ENCODE data around the gene NAT14.
"Not testable (repeated sequence)": the region's sequence is repeated elsewhere in the genome, so short reads cannot be mapped to it uniquely, and the experiment has no call there.

NAT14 gene, protein sequence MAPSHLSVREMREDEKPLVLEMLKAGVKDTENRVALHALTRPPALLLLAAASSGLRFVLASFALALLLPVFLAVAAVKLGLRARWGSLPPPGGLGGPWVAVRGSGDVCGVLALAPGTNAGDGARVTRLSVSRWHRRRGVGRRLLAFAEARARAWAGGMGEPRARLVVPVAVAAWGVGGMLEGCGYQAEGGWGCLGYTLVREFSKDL

DNA sequence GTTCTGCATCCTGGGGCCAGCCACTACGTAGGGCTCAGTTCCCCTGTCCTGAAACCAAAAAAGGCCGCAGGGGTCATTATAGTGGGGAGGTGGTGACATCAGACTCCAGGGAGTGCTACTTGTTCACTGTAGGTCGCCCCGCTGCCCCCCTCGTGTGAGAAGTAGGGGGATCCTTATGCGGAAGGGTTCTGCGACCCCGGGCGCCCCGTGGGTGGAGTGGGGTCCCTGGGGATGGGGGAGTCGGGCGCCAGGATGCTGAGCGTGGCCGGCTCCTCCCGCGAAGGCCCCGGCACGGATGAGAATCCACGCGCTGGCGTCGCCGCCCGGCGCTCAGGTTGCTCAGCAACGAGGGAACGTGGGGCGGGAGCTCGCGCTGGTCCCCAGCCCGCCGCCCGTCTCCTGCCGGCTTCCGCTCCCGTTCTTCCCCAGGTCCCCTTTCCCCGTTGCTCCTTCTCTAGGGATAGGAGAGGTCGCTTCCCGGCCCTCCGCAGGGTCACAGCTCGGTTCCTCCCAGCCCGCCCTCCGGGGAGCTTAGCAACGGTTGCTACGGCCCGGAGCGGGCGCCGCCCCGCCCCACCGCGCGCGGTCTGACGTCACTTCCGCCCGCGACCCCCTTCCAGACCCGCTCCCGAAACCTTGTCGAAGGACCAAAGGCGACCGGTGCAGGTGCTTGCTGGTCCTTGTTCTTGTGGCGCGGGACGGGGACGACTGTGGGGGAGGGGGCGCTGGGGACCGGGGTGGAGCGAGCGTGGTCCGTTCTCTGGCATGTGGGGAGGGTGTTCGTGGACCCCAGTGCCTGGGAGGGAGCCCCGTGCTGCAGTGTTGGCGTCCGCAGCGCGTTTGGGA lies at the start of gene NAT14:
NAT14 (plus strand) TSS at position 596 of the 846 bp plus-strand sequence. CDS start 521 bp downstream, outside the sequence.
- no peak for DNase-seq (ENCODE audit: low read depth, low spot score)
- H3K27ac ChIP-seq: peak within 1 kb of the TSS; percentile 38

DNA sequence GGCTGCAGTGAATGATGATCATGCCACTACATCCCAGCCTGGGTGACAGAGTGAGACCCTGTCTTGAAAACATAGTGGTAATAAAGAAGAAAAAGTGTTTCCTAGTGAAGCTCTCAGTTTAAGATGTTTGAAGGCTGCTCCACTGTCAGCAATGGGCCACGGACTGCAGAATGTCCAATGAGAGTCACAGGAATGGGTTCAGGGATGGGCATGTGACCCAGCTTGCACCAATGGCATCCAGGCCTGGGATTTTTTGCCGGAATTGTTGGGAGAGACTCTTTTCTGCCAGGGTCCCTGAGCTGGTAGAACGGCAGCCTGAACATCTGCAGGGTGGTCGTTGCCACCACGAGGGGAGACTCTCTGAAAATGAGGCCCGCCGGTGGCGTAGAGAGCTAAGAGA lies 48.1 kb upstream of the NAT14 start:
- H3K27ac ChIP-seq: no peak overlapping the region
- DNase-seq (ENCODE audit: low read depth, low spot score): no peak

DNA sequence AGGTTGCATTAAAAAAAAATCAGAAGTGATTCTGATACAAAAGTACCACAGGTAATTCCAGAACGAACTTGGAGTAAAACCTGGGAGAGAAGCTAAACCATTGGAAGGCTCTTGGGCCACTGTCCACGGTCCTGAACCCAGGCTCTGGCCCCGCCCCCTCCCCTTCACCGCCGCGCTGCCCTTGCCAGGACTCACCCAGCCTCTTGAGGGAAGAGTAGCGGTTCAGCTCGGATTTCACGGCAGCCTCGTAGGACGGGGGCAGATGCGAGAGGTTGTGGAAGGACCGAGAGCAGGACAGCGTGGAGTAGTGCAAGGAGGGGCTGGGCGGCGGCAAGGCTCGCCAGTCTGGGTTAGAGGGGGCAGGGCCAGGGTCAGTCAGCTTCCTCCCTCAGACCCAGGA lies 47.6 kb upstream of the NAT14 start:
- H3K27ac ChIP-seq: no peak overlapping the region
- DNase-seq (ENCODE audit: low read depth, low spot score): no peak

DNA sequence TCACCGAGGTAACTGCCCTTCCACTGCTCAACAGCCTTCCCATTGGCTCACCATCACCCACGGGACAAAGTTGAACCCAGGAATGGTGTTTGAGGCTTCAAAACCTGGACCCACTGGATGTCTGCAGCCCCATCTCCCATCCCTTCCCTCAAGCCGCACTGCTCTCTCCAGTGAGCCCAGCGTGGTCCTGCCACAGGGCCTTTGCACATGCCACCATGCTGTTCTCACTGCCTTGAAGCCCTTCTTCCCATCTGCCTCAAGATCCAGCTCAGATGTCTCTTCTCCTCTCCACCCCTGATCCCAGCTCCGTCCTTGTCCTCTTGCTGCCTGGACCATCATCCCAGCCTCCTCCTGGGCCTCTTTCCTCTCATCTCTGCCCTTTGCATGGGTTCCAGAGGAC lies 45.9 kb upstream of the NAT14 start:
- no peak for DNase-seq (ENCODE audit: low read depth, low spot score)

GRCh38 chr19:55440411-55441105 lies 44.4 kb upstream of the NAT14 start:
- no peak for DNase-seq (ENCODE audit: low read depth, low spot score)

More for the DNA sequence above, 45.9 kb upstream of the NAT14 start:
- H3K27ac ChIP-seq: no peak overlapping the region

GRCh38 chr19:55441319-55441691 lies 43.7 kb upstream of the NAT14 start:
- DNase-seq (ENCODE audit: low read depth, low spot score): no peak
- H3K27ac ChIP-seq: no peak overlapping the region

More at GRCh38 chr19:55440411-55441105, 44.4 kb upstream of the NAT14 start:
- no peak overlapping the region for H3K27ac ChIP-seq

DNA sequence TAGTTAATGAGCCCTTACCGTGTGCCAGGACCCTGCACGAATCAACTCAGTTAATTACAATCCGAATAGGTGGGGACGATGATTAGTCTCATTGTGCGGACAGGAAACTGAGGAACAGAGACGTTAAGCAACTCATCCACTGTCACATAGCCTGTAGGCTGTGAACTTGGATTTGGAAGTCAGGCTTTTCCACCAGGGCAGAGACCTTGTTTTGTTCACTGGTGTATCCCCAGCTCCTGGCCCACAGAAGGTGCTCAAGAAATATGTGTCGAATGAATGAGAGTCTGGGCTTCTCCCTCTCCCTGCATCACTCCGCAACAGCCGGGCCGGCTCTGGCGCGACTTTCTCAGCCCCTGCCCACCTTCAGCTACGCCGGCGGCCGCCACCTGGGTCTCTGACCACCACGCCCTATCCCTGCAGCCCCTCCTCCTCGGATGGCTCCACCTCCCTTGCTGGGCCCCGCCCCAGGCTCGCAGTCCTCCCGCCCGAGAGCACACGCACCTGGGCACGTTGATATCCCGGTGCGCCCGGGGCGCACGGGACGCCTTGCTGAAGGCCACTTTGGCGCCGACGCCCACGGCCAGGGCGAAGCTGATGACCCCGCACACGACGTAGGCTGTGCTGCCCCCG lies 43.2 kb upstream of the NAT14 start:
- H3K27ac ChIP-seq: no peak overlapping the region
- no peak for DNase-seq (ENCODE audit: low read depth, low spot score)

- no peak overlapping the region for H3K27ac ChIP-seq
- DNase-seq (ENCODE audit: low read depth, low spot score): no peak
Observed at GRCh38 chr19:55442372-55442961, 42.5 kb upstream of the NAT14 start.

DNA sequence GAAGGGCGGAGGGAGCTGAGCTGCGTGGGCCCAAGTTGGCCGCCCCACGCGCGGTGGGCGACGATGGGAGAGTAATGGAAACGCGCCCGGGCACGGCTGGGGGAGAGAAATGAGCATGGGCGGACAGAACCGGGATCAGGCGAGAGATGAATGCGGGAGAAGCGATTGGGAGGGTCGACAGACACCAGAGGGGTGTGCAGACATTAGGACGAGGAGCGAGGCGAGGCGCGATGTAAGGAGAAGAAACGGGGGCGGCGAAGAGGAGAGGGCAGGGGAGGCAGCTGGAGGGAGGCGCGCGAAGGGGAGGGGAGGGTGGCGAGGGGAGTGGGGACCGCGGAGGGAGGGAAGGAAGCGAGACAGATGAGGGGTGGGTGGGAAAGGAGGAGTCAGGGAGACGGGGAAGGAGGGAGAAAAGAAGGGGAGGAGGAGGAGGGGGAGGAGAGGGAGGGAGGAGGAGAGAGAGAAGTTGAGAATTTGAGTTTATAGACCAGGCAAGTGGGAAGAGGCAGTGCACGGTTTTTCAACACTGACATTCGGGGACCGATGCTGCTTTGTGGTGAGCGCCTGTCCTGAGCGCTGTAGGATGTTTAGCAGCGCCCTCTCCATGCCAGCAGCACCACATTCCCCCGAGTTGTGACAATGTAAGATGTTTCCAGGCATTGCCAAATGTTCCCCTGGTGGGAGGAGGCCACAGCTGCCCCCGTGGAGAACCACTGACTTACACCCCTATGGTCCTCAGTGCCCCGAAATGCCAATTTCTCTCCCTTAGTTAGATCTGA lies 41.8 kb upstream of the NAT14 start, which contains the start of gene SHISA7:
SHISA7 (minus strand) TSS at position 256 of the 779 bp plus-strand sequence. CDS start 437 bp downstream, outside the sequence.
- no peak for DNase-seq (ENCODE audit: low read depth, low spot score)
- H3K27ac ChIP-seq: no peak within 1 kb of the TSS

- DNase-seq (ENCODE audit: low read depth, low spot score): no peak
- H3K27ac ChIP-seq: no peak overlapping the region
Observed at GRCh38 chr19:55443824-55444480, 41.0 kb upstream of the NAT14 start.

GRCh38 chr19:55444646-55445045 lies 40.3 kb upstream of the NAT14 start:
- no peak for DNase-seq (ENCODE audit: low read depth, low spot score)
- no peak overlapping the region for H3K27ac ChIP-seq

DNA sequence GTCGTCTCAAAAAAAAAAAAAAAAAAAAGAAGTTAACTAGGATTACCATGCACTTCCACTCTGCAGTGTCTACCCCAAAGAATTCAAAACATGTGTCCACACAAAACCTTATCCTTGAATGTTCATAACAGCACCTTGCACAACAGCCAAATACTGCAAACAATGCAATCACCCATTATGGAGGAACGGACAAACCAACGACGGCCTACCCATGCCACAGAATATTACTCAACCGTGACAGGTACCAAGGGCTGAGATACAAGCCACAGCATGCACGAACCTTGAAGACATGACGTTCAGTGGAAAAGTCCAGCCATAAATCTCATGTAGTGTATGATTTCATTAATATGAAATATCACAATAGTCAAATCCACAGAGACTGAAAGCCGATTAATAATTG lies 38.9 kb upstream of the NAT14 start:
- DNase-seq (ENCODE audit: low read depth, low spot score): peak; percentile 94
- H3K27ac ChIP-seq: peak overlapping the region; percentile 23

GRCh38 chr19:55447421-55448174 lies 37.4 kb upstream of the NAT14 start:
- DNase-seq (ENCODE audit: low read depth, low spot score): peak; percentile 29

DNA sequence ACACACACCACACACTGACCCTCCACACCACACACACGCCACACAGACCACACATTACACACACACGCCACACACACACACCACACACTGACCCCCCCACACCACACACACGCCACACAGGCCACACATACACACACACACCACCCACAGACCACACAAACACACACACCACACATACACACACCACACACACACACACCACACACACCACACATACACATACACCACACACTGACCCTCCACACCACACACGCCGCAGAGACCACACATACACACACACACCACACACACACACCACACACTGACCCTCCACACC lies 36.9 kb upstream of the NAT14 start:
- DNase-seq (ENCODE audit: low read depth, low spot score); H3K27ac ChIP-seq: not testable (repeated sequence)

More at GRCh38 chr19:55447421-55448174, 37.4 kb upstream of the NAT14 start:
- no peak overlapping the region for H3K27ac ChIP-seq

- no peak overlapping the region for H3K27ac ChIP-seq
- no peak for DNase-seq (ENCODE audit: low read depth, low spot score)
Observed at GRCh38 chr19:55449469-55449868, 35.5 kb upstream of the NAT14 start.

DNA sequence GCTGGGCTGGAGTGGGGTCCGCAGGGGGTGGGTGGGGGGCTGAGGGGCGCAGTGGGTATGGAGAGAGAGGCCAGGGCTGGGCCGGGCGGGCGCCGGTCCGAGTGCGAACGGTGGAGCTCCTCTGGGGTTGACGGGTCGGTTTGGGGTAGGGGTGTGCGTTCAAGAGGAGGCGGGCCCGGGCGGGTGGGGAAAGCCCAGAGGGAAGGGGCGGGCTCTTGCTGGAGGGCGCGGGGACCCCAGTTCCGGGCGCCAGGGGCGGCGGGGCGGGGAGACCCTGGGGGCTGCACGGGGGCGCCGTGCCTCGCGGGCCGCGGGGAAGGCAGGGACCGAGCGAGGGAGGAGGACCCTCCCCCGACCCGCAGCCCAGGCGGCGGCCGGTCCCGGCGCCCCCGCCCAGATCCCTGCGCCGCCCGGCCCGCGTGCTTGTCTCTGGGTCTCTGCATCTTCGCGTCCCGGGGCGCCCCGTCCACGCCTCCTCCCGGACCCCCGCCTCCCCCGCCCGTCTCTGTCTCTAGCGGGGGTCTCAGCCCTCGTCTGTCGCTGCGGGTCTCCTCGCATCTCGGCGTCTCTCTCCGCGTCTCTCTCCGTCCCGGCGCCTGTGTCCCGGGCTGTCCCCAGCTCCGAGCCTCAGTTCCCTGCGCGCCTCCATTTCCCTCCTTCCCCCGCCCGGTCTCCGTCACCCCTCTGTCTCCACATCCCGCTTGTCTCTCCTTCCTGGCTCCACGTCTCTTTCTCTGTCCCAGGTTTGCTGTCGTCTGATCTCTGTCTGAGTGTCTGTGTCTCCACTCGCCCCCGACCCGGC lies 33.6 kb upstream of the NAT14 start:
- DNase-seq (ENCODE audit: low read depth, low spot score): no peak
- H3K27ac ChIP-seq: no peak overlapping the region

DNA sequence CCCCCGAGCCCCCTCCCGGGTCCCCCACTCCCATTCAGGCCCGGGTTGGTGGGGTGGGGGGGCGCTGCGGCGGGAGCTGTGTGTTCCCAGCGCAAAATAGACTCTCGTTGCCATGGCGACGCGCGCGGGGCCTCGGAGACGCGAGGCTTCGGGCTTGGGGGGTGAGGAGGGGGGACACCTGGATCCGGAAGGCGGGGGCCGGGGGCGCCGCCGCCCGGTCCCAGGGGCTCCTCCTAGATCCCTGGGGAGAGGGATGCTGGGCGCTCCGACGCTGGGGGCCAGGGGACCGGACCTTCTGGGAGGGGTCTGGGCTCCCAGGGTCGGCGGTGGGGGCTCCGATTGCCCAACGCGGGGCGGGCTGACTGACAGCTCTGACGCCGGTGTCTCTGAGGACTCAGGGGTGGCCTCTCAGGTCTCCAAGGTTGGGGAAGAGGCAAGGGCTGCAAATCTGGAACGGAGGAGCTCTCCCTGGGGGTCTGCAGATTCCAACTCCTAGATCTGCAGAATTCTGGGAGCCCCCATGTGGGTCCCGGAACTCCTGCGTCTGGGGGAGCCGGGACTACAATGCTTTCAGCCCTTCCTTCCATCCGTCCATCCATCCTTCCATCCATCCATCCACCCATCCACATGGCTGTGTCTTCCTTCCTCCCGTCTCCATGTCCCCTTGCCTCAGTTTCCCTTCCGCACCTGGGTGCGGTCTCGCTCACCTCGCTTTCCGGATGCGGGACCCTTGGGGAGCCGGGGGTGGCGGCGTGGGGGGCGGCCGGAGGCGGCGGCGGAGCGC lies 32.8 kb upstream of the NAT14 start:
- no peak overlapping the region for H3K27ac ChIP-seq
- DNase-seq (ENCODE audit: low read depth, low spot score): no peak

Data from epithelial cell of prostate (primary cell).